H1 (cell line): ENCODE measurements around the gene RAB9B. TPM values are rescaled to one million over a fixed set of nuclear protein-coding genes. Genes with fewer than 3 reads are reported as not detected.

Experiments used
- CTCF ChIA-PET: fragments of 300-600 bp; sonication (Branson Sonifier 250); formaldehyde crosslinking; loops from one replicate; lab custom pipeline; 2021; ENCODE audit not compliant: partially characterized antibody; lab: Charles Lee
- POLR2A ChIA-PET: fragments of 300-600 bp; sonication (Branson Sonifier 250); formaldehyde crosslinking; loops from one replicate; lab custom pipeline; 2021; ENCODE audit warnings: inconsistent platforms; ENCODE audit not compliant: partially characterized antibody; lab: Charles Lee
- DNase-seq, 2 experiments: peaks; one replicate each; pipeline versions ENCODE4 v3.0.0 to v3.0.0-alpha.2; 2010 to 2022; ENCODE audit warnings: low spot score in 2 of 2, low read depth in 1 of 2, mixed read lengths in 1 of 2
- FAIRE-seq: peaks from 2 replicates; lab custom pipeline; 2011; peaks lifted over from hg19 to GRCh38; lab: Jason Lieb, UNC
- H2AFZ ChIP-seq: 2 replicates; pipeline ENCODE4 v1.8.1; 2012; ENCODE audit warnings: low read length, inconsistent platforms
- H2AK5ac ChIP-seq: 2 replicates; pipeline ENCODE4 v1.6.1; 2013; ENCODE audit warnings: low read depth, low read length
- H2BK120ac ChIP-seq: replicated peaks from 2 replicates; pipeline ENCODE3; 2013; ENCODE audit warnings: low read depth, low read length, inconsistent platforms
- H2BK12ac ChIP-seq: 2 replicates; pipeline ENCODE4 v1.6.1; 2013; ENCODE audit warnings: low read depth, low read length
- H2BK15ac ChIP-seq: 2 replicates; pipeline ENCODE4 v1.6.1; 2013; ENCODE audit warnings: low read length
- H2BK20ac ChIP-seq: 2 replicates; pipeline ENCODE4 v1.6.1; 2013; ENCODE audit warnings: low read length
- H2BK5ac ChIP-seq: 2 replicates; pipeline ENCODE4 v1.6.1; 2013; ENCODE audit warnings: low read depth, low read length
- H3K14ac ChIP-seq: 2 replicates; pipeline ENCODE4 v1.6.1; 2013; ENCODE audit warnings: inconsistent platforms; ENCODE audit not compliant: insufficient read length
- H3K18ac ChIP-seq: 2 replicates; pipeline ENCODE4 v1.6.1; 2013; ENCODE audit warnings: low read length; ENCODE audit errors: extremely low read depth
- H3K23ac ChIP-seq: 2 replicates; pipeline ENCODE4 v1.6.1; 2013; ENCODE audit warnings: inconsistent platforms; ENCODE audit not compliant: insufficient read length
- H3K23me2 ChIP-seq: 2 replicates; pipeline ENCODE4 v1.6.1; 2013; ENCODE audit warnings: low read depth, low read length
- H3K27ac ChIP-seq: 2 replicates; pipeline ENCODE4 v1.6.1; 2011; ENCODE audit warnings: low read depth, low read length, inconsistent platforms
- H3K27me3 ChIP-seq, 4 experiments: replicated peaks in 1 of 4; 1 replicate in 1 of 4; 2 replicates in 3 of 4; pipeline versions ENCODE4 v1.6.1 to v1.8.1; 2011 to 2013; ENCODE audit warnings: low read length in 3 of 4, mild to moderate bottlenecking in 3 of 4, inconsistent platforms in 2 of 4, mixed read lengths in 2 of 4, moderate library complexity in 1 of 4; ENCODE audit not compliant: control insufficient read depth in 3 of 4, insufficient read depth in 3 of 4; ENCODE audit errors: extremely low read depth in 1 of 4
- H3K36me3 ChIP-seq, 4 experiments: 2 replicates each; pipeline versions ENCODE4 v1.6.1 to v1.8.1; 2011 to 2013; ENCODE audit warnings: mild to moderate bottlenecking in 4 of 4, low read length in 3 of 4, moderate library complexity in 2 of 4, control low read depth in 1 of 4, inconsistent platforms in 1 of 4; ENCODE audit not compliant: insufficient read depth in 4 of 4, control insufficient read depth in 2 of 4
- H3K4ac ChIP-seq: replicated peaks from 2 replicates; pipeline ENCODE3; 2013; ENCODE audit warnings: low read length, low read depth, mixed read lengths, inconsistent platforms; ENCODE audit not compliant: insufficient read length
- H3K4me1 ChIP-seq, 4 experiments: replicated peaks in 1 of 4; 1 replicate in 1 of 4; 2 replicates in 3 of 4; pipeline versions ENCODE4 v1.6.1 to v1.8.1; 2011 to 2013; ENCODE audit warnings: low read length in 3 of 4, inconsistent platforms in 2 of 4, mixed read lengths in 1 of 4; ENCODE audit not compliant: insufficient read depth in 4 of 4, control insufficient read depth in 3 of 4
- H3K4me2 ChIP-seq, 2 experiments: 2 replicates each; pipeline versions ENCODE4 v1.6.1 to v1.8.1; 2011 to 2013; ENCODE audit warnings: low read depth in 2 of 2, low read length in 2 of 2, control low read depth in 1 of 2, inconsistent platforms in 1 of 2, mild to moderate bottlenecking in 1 of 2; ENCODE audit not compliant: insufficient read depth in 1 of 2
- H3K4me3 ChIP-seq, 4 experiments: fragments of 200-600, 300-600 bp in 1 of 4; sonication (generic), shearing (Covaris generic), sonication (Bioruptor Twin) in 1 of 4; 2 replicates each; pipeline versions ENCODE4 v1.5.1 to v1.8.1; 2011 to 2016; ENCODE audit warnings: low read length in 4 of 4, low read depth in 3 of 4, control low read depth in 2 of 4, inconsistent platforms in 2 of 4, mild to moderate bottlenecking in 2 of 4, mixed read lengths in 1 of 4, moderate library complexity in 1 of 4; ENCODE audit not compliant: insufficient read depth in 2 of 4; ENCODE audit errors: extremely low read depth in 1 of 4
- H3K56ac ChIP-seq: replicated peaks from 2 replicates; pipeline ENCODE3; 2013; ENCODE audit warnings: low read depth, mild to moderate bottlenecking, mixed read lengths, low read length, inconsistent platforms; ENCODE audit not compliant: insufficient read length
- H3K79me1 ChIP-seq: 2 replicates; pipeline ENCODE4 v1.6.1; 2013; ENCODE audit warnings: low read depth, low read length, control low read depth
- H3K79me2 ChIP-seq, 2 experiments: 2 replicates each; pipeline versions ENCODE4 v1.6.1 to v1.8.1; 2012 to 2013; ENCODE audit warnings: low read length in 2 of 2, mild to moderate bottlenecking in 2 of 2, inconsistent platforms in 1 of 2; ENCODE audit not compliant: insufficient read depth in 2 of 2, control insufficient read depth in 1 of 2
- H3K9ac ChIP-seq, 4 experiments: replicated peaks in 1 of 4; 1 replicate in 1 of 4; 2 replicates in 3 of 4; pipeline versions ENCODE4 v1.6.1 to v1.8.1; 2011 to 2013; ENCODE audit warnings: low read depth in 3 of 4, low read length in 3 of 4, control low read depth in 2 of 4, mild to moderate bottlenecking in 2 of 4, moderate library complexity in 2 of 4, inconsistent platforms in 1 of 4; ENCODE audit errors: extremely low read depth in 1 of 4
- H3K9me3 ChIP-seq, 2 experiments: 2 replicates each; pipeline versions ENCODE4 v1.6.1 to v1.8.1; 2012 to 2013; ENCODE audit warnings: mild to moderate bottlenecking in 2 of 2, moderate library complexity in 2 of 2, control low read depth in 1 of 2, inconsistent platforms in 1 of 2, low read depth in 1 of 2, low read length in 1 of 2, mixed read lengths in 1 of 2; ENCODE audit not compliant: insufficient read depth in 2 of 2
- H4K20me1 ChIP-seq, 2 experiments: replicated peaks in 1 of 2; 2 replicates each; pipeline versions ENCODE3 to v1.8.1; 2011 to 2013; ENCODE audit warnings: inconsistent platforms in 2 of 2, low read length in 2 of 2, mild to moderate bottlenecking in 1 of 2; ENCODE audit not compliant: insufficient read depth in 2 of 2, control insufficient read depth in 1 of 2
- H4K5ac ChIP-seq: 2 replicates; pipeline ENCODE4 v1.6.1; 2013; ENCODE audit warnings: low read length, low read depth, mixed read lengths, inconsistent platforms; ENCODE audit not compliant: insufficient read length
- H4K8ac ChIP-seq: 2 replicates; pipeline ENCODE4 v1.8.0; 2013; ENCODE audit warnings: mild to moderate bottlenecking, moderate library complexity, low read length, inconsistent platforms; ENCODE audit not compliant: insufficient read depth; ENCODE audit errors: extremely low read depth
- H4K91ac ChIP-seq: replicated peaks from 2 replicates; pipeline ENCODE3; 2013; ENCODE audit warnings: low read length, mixed read lengths, inconsistent platforms; ENCODE audit not compliant: insufficient read length
- EP300 ChIP-seq, 2 experiments: IDR thresholded peaks; 1 replicate in 1 of 2; 2 replicates in 1 of 2; pipeline ENCODE4 v1.6.1; 2011 to 2012; ENCODE audit warnings: low read depth in 2 of 2, low read length in 2 of 2, mild to moderate bottlenecking in 2 of 2, borderline replicate concordance in 1 of 2, inconsistent platforms in 1 of 2, moderate library complexity in 1 of 2
- RAD21 ChIP-seq, 2 experiments: IDR thresholded peaks in 1 of 2; conservative IDR thresholded peaks in 1 of 2; 2 replicates each; pipeline ENCODE4 v1.6.1; 2011; ENCODE audit warnings: low read depth in 2 of 2, low read length in 2 of 2, improper control_type of control experiment in 1 of 2, inconsistent platforms in 1 of 2, mild to moderate bottlenecking in 1 of 2, moderate library complexity in 1 of 2
- WGBS, 2 experiments: shearing (Covaris generic) in 1 of 2; methylation state at CpG; one replicate each; pipeline versions ENCODE4 v1.1.6 to v1.1.7; 2013 to 2015; ENCODE audit warnings: low lambda C conversion rate in 2 of 2, mixed read lengths in 2 of 2, inconsistent platforms in 1 of 2, low coverage in 1 of 2, missing lambda C conversion rate in 1 of 2; ENCODE audit not compliant: insufficient replicate concordance in 2 of 2, insufficient coverage in 1 of 2, insufficient read length in 1 of 2; ENCODE audit errors: extremely low coverage in 1 of 2, missing lambda C conversion rate in 1 of 2; 5-methylcytosine and 5-hydroxymethylcytosine counted together
- polyA plus RNA-seq, 7 experiments: library from polyadenylated mRNA; depleted of rRNA in 3 of 7; stranded (reverse) in 5 of 7; unstranded in 2 of 7; fragments of >200 nt in 5 of 7; fragments of 200-250 nt in 2 of 7; gene quantifications; 1 replicate in 5 of 7; 2 replicates in 1 of 7; 4 replicates in 1 of 7; pipeline versions ENCODE4 v1.2.1 to v1.2.3, GENCODE V29; 2011 to 2013; ENCODE audit warnings: missing spikeins in 2 of 7, mixed read lengths in 2 of 7
- total RNA-seq: library from RNA; stranded (reverse); fragmentation: NEBNext Ultra II Directional; extraction: Animal tissue kit (Norgen Biotek cat#: 25700); gene quantifications from 2 replicates; pipeline ENCODE4 v1.2.1, GENCODE V29; 2021

RAB9B gene
- total and polyA plus RNA-seq, 2 of the 8 experiments (the other 6 are each of a cell fraction or from before 2014, with no cell fraction given), result 0.26 to 0.56 TPM

DNA sequence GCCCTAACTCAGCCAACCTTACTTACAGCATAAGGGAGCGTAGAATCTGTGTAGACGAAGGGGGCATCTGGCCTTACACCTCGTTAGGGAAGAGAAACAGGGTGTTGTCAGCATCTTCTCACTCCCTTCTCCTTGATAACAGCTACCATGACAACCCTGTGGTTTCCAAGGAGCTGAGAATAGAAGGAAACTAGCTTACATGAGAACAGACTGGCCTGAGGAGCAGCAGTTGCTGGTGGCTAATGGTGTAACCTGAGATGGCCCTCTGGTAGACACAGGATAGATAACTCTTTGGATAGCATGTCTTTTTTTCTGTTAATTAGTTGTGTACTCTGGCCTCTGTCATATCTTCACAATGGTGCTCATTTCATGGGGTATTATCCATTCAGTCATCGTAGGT lies 40.8 kb downstream of the RAB9B start:
- no peak for DNase-seq
- no peak for FAIRE-seq
- no peak overlapping the region for H4K91ac ChIP-seq

More for the DNA sequence above, 40.8 kb downstream of the RAB9B start:
- H3K4ac ChIP-seq, result no peak overlapping the region
- CTCF ChIA-PET, result interaction anchor here (0.6 to 1.4 kb wide), 4 partner anchors 13 to 80 kb away, joined by 3 read pairs; no protein-coding TSS in a partner anchor
- no peak overlapping the region for H3K27ac ChIP-seq
- H3K56ac ChIP-seq, result no peak overlapping the region
- no peak overlapping the region for H3K18ac ChIP-seq
- POLR2A ChIA-PET, result no interaction called here
- 93% methylated on average over 4 of the region's 4 CpGs; no CpG with 5 or more reads in 1 of the 2 experiments for WGBS, 2 experiments
- no peak overlapping the region for H2BK20ac ChIP-seq
- H4K5ac ChIP-seq, result no peak overlapping the region
- no peak overlapping the region for H2BK5ac ChIP-seq
- H3K14ac ChIP-seq, result no peak overlapping the region
- H3K79me1 ChIP-seq, result no peaks in the 10 kb centered on the region
- no peak overlapping the region for H2BK120ac ChIP-seq
- H3K4me3 ChIP-seq, result no peak overlapping the region
- no peak overlapping the region for H2AFZ ChIP-seq
- H2BK12ac ChIP-seq, result no peak overlapping the region
- no peak overlapping the region for H2BK15ac ChIP-seq
- no peaks in the 10 kb centered on the region for H3K79me2 ChIP-seq
- no peaks in the 10 kb centered on the region for H3K27me3 ChIP-seq
- H4K8ac ChIP-seq, result no peak overlapping the region
- H3K4me2 ChIP-seq, result no peak overlapping the region
- no peaks in the 10 kb centered on the region for H3K9me3 ChIP-seq
- no peaks in the 10 kb centered on the region for H3K4me1 ChIP-seq
- no peak overlapping the region for H3K23ac ChIP-seq
- H3K9ac ChIP-seq, result no peak overlapping the region
- no peaks in the 10 kb centered on the region for H3K23me2 ChIP-seq
- H3K36me3 ChIP-seq, result peaks cover 8 to 51% (median 26%) of the 10 kb centered on the region in 4 experiments
- H4K20me1 ChIP-seq, result no peaks in the 10 kb centered on the region
- TF ChIP-seq RAD21 (IDR thresholded peaks at IDR 0.05 in 1 of 2, conservative IDR thresholded peaks at IDR 0.05 in 1 of 2; ENCODE audit: low read depth in 2 of 2, low read length in 2 of 2), result no peak
- TF ChIP-seq EP300 (IDR thresholded peaks at IDR 0.05; ENCODE audit: borderline replicate concordance in 1 of 2, low read depth in 2 of 2, low read length in 2 of 2), result no peak
- TF ChIP-seq, all 59 proteins: peak for 0
- H2AK5ac ChIP-seq, result no peak overlapping the region
